ENCODE data around the gene PRR29. TPM values are rescaled to one million over a fixed set of nuclear protein-coding genes. Genes with fewer than 3 reads are reported as not detected.

PRR29 gene
- polyA plus RNA-seq, 1 of the 3 experiments (the other 2 are of a cell fraction) = 2.7 TPM

DNA sequence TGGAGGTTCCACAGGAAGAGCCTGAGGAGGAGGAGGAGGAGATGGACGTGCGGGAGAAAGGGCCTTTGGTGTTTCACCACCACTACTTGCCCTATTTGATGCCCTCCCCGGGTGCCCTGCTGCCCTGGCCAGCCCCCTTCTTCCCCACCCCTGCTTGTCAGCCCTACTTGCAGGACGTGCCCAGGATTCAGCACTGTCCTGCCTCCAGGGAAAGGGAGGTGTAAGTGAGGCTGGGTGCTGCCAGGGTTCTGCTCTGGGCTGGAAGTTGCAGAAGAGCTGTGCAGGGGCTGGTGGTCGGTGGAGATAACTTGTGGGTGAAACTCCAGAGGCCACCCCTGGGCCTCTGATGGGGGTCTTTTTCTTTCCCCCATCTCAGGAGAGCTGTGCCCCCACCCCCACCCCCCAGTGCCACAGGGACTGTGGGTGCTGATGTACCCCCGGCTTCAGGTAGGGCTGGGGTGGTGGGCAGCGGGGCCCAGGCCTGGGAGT lies 3.0 kb downstream of the PRR29 start:
- Histone ChIP-seq H3K27me3 (ENCODE audit: insufficient read depth) (peaks cover 14% of the 10 kb centered on the region; the same call in 1 of the 2 replicates), H3K36me3 (replicated peaks in 1 of 2; ENCODE audit: control insufficient read depth in 1 of 2, insufficient read depth in 2 of 2, low read length in 1 of 2) (no peaks in the 10 kb centered on the region), H3K79me2 (ENCODE audit: insufficient read depth) (no peaks in the 10 kb centered on the region), H4K20me1 (ENCODE audit: insufficient read depth) (no peaks in the 10 kb centered on the region), H3K4me1 (ENCODE audit: control insufficient read depth in 1 of 2, insufficient read depth in 2 of 2, low read depth in 1 of 2, low read length in 1 of 2) (peaks cover 0 to 26% of the 10 kb centered on the region in 2 experiments; a peak in 2 of 4 replicates), H3F3A (replicated peaks; ENCODE audit: insufficient read depth) (no peaks in the 10 kb centered on the region), H3K4me3 (ENCODE audit: low read depth in 2 of 2, low read length in 1 of 2) (no peak overlapping the region), H3K9me3 (no peaks in the 10 kb centered on the region), H3K9ac (no peak overlapping the region), H3K27ac (ENCODE audit: low read depth in 2 of 2, low read length in 1 of 2) (no peak overlapping the region), H2AFZ (ENCODE audit: low read depth) (no peak overlapping the region), H3K9me2 (no peaks in the 10 kb centered on the region), H3K4me2 (no peak overlapping the region)
- 69% methylated on average over 5 of the region's 7 CpGs for WGBS (ENCODE audit: low lambda C conversion rate)
- CTCF ChIA-PET = interaction anchor here (1.2 to 2.1 kb wide), 4 partner anchors 11 to 55 kb away, joined by 5 to 9 read pairs (median 8); no protein-coding TSS in a partner anchor
- TF ChIP-seq, protein P1, sequence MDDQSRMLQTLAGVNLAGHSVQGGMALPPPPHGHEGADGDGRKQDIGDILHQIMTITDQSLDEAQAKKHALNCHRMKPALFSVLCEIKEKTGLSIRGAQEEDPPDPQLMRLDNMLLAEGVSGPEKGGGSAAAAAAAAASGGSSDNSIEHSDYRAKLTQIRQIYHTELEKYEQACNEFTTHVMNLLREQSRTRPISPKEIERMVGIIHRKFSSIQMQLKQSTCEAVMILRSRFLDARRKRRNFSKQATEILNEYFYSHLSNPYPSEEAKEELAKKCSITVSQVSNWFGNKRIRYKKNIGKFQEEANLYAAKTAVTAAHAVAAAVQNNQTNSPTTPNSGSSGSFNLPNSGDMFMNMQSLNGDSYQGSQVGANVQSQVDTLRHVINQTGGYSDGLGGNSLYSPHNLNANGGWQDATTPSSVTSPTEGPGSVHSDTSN (IDR thresholded peaks at IDR 0.05) = no peak
- TF ChIP-seq, protein P2, sequence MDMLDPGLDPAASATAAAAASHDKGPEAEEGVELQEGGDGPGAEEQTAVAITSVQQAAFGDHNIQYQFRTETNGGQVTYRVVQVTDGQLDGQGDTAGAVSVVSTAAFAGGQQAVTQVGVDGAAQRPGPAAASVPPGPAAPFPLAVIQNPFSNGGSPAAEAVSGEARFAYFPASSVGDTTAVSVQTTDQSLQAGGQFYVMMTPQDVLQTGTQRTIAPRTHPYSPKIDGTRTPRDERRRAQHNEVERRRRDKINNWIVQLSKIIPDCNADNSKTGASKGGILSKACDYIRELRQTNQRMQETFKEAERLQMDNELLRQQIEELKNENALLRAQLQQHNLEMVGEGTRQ (IDR thresholded peaks at IDR 0.05; ENCODE audit: borderline replicate concordance, low read depth, low read length) = no peak
- TF ChIP-seq MXI1 (IDR thresholded peaks at IDR 0.05; ENCODE audit: low read depth, low read length) (no peak), CHD2 (IDR thresholded peaks at IDR 0.05; ENCODE audit: low read length, partially characterized antibody) (no peak), EP300 (IDR thresholded peaks at IDR 0.05; ENCODE audit: borderline replicate concordance in 1 of 2, low read depth in 1 of 2, low read length in 1 of 2) (no peak)
- TF ChIP-seq, protein P3, sequence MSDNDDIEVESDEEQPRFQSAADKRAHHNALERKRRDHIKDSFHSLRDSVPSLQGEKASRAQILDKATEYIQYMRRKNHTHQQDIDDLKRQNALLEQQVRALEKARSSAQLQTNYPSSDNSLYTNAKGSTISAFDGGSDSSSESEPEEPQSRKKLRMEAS (IDR thresholded peaks at IDR 0.05; ENCODE audit: low read depth) = no peak
- peak; percentile 19 for DNase-seq
- POLR2A ChIA-PET = no interaction called here

DNA sequence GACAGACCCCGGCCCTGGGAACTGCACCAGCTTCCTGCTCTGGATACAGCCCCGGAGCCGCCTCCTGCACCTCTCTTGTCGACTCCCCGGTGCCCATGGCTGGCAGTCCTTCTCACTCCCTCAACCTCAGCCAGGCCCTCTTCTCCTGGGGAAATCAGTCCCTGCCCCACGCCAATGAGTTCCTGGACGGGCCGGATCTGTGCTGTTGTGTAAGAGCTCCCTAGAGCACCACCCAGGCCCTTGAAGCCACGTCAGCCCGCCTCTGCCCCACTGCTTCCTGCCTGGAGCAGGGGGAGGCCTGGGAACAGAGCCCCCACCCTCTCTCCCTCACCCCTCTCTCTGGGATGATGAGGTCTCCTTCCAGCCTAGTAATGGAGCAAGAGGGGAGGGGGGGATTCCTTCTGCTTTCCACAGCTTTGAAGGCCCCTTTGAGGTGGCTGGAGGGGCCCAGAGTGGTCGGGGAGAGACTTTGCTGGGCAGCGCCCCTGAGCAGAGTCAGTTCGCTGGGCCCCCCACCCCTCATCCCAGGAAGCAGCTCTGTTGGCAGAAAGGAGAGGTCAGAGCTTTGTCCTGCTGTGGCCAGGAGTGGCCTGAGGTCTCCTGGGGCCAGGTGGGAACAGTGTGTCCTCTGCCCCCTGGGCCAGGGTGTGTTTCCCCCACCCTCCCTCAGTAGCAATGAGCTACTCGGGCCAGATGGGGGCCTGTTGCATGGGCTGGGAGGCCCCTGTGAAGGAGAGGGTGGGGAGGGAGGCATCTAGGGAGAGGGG lies 3.8 kb downstream of the PRR29 start:
- Histone ChIP-seq H3K4me2 (no peak overlapping the region), H3K4me1 (ENCODE audit: control insufficient read depth in 1 of 2, insufficient read depth in 2 of 2, low read depth in 1 of 2, low read length in 1 of 2) (peaks cover 0 to 33% of the 10 kb centered on the region in 2 experiments; a peak in 2 of 4 replicates), H4K20me1 (ENCODE audit: insufficient read depth) (no peaks in the 10 kb centered on the region), H3K79me2 (ENCODE audit: insufficient read depth) (no peaks in the 10 kb centered on the region), H3K27me3 (ENCODE audit: insufficient read depth) (peaks cover 10% of the 10 kb centered on the region; the same call in 1 of the 2 replicates), H3K36me3 (replicated peaks in 1 of 2; ENCODE audit: control insufficient read depth in 1 of 2, insufficient read depth in 2 of 2, low read length in 1 of 2) (no peaks in the 10 kb centered on the region), H3K9ac (no peak overlapping the region), H2AFZ (ENCODE audit: low read depth) (no peak overlapping the region), H3K27ac (ENCODE audit: low read depth in 2 of 2, low read length in 1 of 2) (no peak overlapping the region), H3K9me2 (no peaks in the 10 kb centered on the region), H3K9me3 (no peaks in the 10 kb centered on the region), H3F3A (replicated peaks; ENCODE audit: insufficient read depth) (no peaks in the 10 kb centered on the region), H3K4me3 (ENCODE audit: low read depth in 2 of 2, low read length in 1 of 2) (no peak overlapping the region)
- WGBS (ENCODE audit: low lambda C conversion rate) = 83% methylated on average over 14 of the region's 14 CpGs
- TF ChIP-seq RXRA (IDR thresholded peaks at IDR 0.05; ENCODE audit: borderline replicate concordance, low read depth) (no peak), CHD2 (IDR thresholded peaks at IDR 0.05; ENCODE audit: low read length, partially characterized antibody) (no peak), JUND (IDR thresholded peaks at IDR 0.05) (no peak), RFX5 (IDR thresholded peaks at IDR 0.05; ENCODE audit: low read length) (no peak), SIN3A (IDR thresholded peaks at IDR 0.05; ENCODE audit: borderline replicate concordance, low read depth, low read length) (no peak), GABPA (IDR thresholded peaks at IDR 0.05; ENCODE audit: low read depth) (no peak), YY1 (IDR thresholded peaks at IDR 0.05; ENCODE audit: low read depth) (no peak), SMC3 (IDR thresholded peaks at IDR 0.05; ENCODE audit: low read depth, low read length) (no peak), EP300 (IDR thresholded peaks at IDR 0.05; ENCODE audit: borderline replicate concordance in 1 of 2, low read depth in 1 of 2, low read length in 1 of 2) (no peak), RAD21 (IDR thresholded peaks at IDR 0.05; ENCODE audit: low read length) (no peak), NFIC (IDR thresholded peaks at IDR 0.05; ENCODE audit: borderline replicate concordance) (no peak), GATA2 (CRISPR knock-in tag; IDR thresholded peaks at IDR 0.05) (no peak), ELF1 (IDR thresholded peaks at IDR 0.05) (no peak)
- TF ChIP-seq, protein P2 (IDR thresholded peaks at IDR 0.05; ENCODE audit: borderline replicate concordance, low read depth, low read length) = no peak
- TF ChIP-seq, protein P4, sequence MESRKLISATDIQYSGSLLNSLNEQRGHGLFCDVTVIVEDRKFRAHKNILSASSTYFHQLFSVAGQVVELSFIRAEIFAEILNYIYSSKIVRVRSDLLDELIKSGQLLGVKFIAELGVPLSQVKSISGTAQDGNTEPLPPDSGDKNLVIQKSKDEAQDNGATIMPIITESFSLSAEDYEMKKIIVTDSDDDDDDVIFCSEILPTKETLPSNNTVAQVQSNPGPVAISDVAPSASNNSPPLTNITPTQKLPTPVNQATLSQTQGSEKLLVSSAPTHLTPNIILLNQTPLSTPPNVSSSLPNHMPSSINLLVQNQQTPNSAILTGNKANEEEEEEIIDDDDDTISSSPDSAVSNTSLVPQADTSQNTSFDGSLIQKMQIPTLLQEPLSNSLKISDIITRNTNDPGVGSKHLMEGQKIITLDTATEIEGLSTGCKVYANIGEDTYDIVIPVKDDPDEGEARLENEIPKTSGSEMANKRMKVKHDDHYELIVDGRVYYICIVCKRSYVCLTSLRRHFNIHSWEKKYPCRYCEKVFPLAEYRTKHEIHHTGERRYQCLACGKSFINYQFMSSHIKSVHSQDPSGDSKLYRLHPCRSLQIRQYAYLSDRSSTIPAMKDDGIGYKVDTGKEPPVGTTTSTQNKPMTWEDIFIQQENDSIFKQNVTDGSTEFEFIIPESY (IDR thresholded peaks at IDR 0.05; ENCODE audit: borderline replicate concordance, low read depth) = no peak
- TF ChIP-seq, protein P5, sequence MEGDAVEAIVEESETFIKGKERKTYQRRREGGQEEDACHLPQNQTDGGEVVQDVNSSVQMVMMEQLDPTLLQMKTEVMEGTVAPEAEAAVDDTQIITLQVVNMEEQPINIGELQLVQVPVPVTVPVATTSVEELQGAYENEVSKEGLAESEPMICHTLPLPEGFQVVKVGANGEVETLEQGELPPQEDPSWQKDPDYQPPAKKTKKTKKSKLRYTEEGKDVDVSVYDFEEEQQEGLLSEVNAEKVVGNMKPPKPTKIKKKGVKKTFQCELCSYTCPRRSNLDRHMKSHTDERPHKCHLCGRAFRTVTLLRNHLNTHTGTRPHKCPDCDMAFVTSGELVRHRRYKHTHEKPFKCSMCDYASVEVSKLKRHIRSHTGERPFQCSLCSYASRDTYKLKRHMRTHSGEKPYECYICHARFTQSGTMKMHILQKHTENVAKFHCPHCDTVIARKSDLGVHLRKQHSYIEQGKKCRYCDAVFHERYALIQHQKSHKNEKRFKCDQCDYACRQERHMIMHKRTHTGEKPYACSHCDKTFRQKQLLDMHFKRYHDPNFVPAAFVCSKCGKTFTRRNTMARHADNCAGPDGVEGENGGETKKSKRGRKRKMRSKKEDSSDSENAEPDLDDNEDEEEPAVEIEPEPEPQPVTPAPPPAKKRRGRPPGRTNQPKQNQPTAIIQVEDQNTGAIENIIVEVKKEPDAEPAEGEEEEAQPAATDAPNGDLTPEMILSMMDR (IDR thresholded peaks at IDR 0.05) = no peak
- POLR2A ChIA-PET = no interaction called here
- DNase-seq = peak; percentile 27
- CTCF ChIA-PET = interaction anchor here (1.2 to 2.1 kb wide), 5 partner anchors 11 to 90 kb away, joined by 5 to 9 read pairs (median 7); partner anchors contain the start of gene CSHL1

All from SK-N-SH (cell line).